Stomach (tissue), 9 donors: ENCODE measurements around the gene TGM2. TPM values are rescaled to one million over a fixed set of nuclear protein-coding genes. Genes with fewer than 3 reads are reported as not detected.

Experiments used
- DNase-seq, 2 donors: peaks; one replicate each; pipeline versions ENCODE4 v3.0.0 to v3.0.0-alpha.2; 2013 to 2019
- H3K27ac ChIP-seq, 5 donors: fragments of 200-600 bp in 4 of 5; sonication (generic) in 4 of 5; one replicate each; pipeline ENCODE4 v1.5.1; 2013 to 2019; ENCODE audit warnings: mild to moderate bottlenecking in 1 of 5, moderate library complexity in 1 of 5
- H3K27me3 ChIP-seq, 3 donors: fragments of 200-600 bp; sonication (generic); one replicate each; pipeline ENCODE4 v1.5.1; 2017 to 2019; ENCODE audit warnings: mixed run types in 1 of 3
- H3K36me3 ChIP-seq, 4 donors: fragments of 200-600 bp; sonication (generic); 1 replicate in 3 of 4; 2 replicates in 1 of 4; pipeline ENCODE4 v1.5.1; 2016 to 2019
- H3K4me1 ChIP-seq, 4 donors: fragments of 200-600 bp; sonication (generic); one replicate each; pipeline ENCODE4 v1.5.1; 2016 to 2019
- H3K4me3 ChIP-seq, 4 donors: fragments of 200-600 bp; sonication (generic) in 3 of 4; one replicate each; pipeline ENCODE4 v1.5.1; 2016 to 2019; ENCODE audit warnings: mild to moderate bottlenecking in 1 of 4
- H3K9me3 ChIP-seq, 4 donors: fragments of 200-600 bp; sonication (generic); one replicate each; pipeline ENCODE4 v1.5.1; 2016 to 2019
- EP300 ChIP-seq: sonication (generic); formaldehyde crosslinking; IDR thresholded peaks from one replicate; pipeline ENCODE4 v1.6.1; 2017; ENCODE audit warnings: antibody characterized with exemption
- POLR2A ChIP-seq, 4 donors: fragments of 450-650 bp; IDR thresholded peaks; one replicate each; pipeline ENCODE4 v1.6.1; 2016; ENCODE audit warnings: antibody characterized with exemption in 4 of 4, control low read depth in 2 of 4, mild to moderate bottlenecking in 1 of 4, moderate library complexity in 1 of 4
- POLR2AphosphoS5 ChIP-seq, 3 donors: sonication (generic); formaldehyde crosslinking; IDR thresholded peaks; one replicate each; pipeline ENCODE4 v1.6.1; 2016; ENCODE audit warnings: antibody characterized with exemption in 3 of 3
- WGBS, 5 donors: extraction: QIAGEN DNeasy Blood & Tissue Kit in 3 of 5; methylation state at CpG; one replicate each; pipeline versions ENCODE4 v1.1.5 to v1.1.7; 2013 to 2018; 5-methylcytosine and 5-hydroxymethylcytosine counted together
- intact Hi-C: fragments of 100-400 bp; cut with DNase I; formaldehyde crosslinking; loops from one replicate; pipeline ENCODE4 v1.15.1; 2023; ENCODE audit warnings: low total_unique reads
- polyA plus RNA-seq, 3 donors: library from polyadenylated mRNA; stranded (reverse); fragments of 200-250 nt; gene quantifications; one replicate each; pipeline ENCODE4 v1.2.3, GENCODE V29; 2013
- total RNA-seq, 5 donors: library from RNA; depleted of rRNA; stranded (reverse); fragments of >200 nt; gene quantifications; one replicate each; pipeline versions ENCODE4 v1.1.0 to v1.2.3, GENCODE V29; 2014 to 2016
- TF ChIP-seq, protein P1 (sequence below), 7 experiments: fragments of 450-650 bp in 4 of 7; fragments of 200-600 bp in 3 of 7; sonication (generic) in 3 of 7; IDR thresholded peaks; one replicate each; pipeline ENCODE4 v1.5.1; 2016 to 2019; ENCODE audit warnings: antibody characterized with exemption in 7 of 7, control low read depth in 2 of 7, mild to moderate bottlenecking in 1 of 7
- donor health status: healthy with polysubstance abuse.
- donor health status: Bipolar disorder and iron deficiency.
- donor health status: healthy.

The TGM2 gene
- total and polyA plus RNA-seq, 8 donors = 16.2 to 195 (median 33.3) TPM

DNA sequence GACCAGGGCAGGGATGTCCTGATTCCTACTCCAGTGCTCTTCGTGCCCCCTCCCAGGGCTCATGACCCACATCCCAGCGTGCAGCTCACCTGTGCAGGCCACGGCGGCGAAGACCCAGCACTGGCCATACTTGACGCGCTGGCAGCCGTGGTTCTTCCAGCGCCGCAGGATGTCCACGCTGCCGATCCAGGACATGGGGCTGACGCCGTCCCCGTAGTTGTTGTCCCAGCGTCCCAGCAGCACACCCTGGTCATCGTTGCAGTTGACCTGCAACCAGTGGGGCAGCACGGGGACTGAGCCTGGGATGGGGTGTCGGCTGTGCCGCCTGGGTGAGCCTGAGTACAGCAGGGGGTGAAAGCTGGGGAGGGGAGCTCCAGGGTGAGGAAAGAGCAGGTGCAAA is 18.4 kb downstream of the TGM2 start:
- H3K36me3 ChIP-seq = peaks cover 0 to 51% (median 37%) of the 10 kb centered on the region in 4 donors
- intact Hi-C loops = no loop called here
- TF ChIP-seq EP300 = no peak
- TF ChIP-seq POLR2AphosphoS5 (IDR thresholded peaks at IDR 0.05) = no peak
- no peak for TF ChIP-seq POLR2A (IDR thresholded peaks at IDR 0.05)
- TF ChIP-seq, protein P1, sequence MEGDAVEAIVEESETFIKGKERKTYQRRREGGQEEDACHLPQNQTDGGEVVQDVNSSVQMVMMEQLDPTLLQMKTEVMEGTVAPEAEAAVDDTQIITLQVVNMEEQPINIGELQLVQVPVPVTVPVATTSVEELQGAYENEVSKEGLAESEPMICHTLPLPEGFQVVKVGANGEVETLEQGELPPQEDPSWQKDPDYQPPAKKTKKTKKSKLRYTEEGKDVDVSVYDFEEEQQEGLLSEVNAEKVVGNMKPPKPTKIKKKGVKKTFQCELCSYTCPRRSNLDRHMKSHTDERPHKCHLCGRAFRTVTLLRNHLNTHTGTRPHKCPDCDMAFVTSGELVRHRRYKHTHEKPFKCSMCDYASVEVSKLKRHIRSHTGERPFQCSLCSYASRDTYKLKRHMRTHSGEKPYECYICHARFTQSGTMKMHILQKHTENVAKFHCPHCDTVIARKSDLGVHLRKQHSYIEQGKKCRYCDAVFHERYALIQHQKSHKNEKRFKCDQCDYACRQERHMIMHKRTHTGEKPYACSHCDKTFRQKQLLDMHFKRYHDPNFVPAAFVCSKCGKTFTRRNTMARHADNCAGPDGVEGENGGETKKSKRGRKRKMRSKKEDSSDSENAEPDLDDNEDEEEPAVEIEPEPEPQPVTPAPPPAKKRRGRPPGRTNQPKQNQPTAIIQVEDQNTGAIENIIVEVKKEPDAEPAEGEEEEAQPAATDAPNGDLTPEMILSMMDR (IDR thresholded peaks at IDR 0.05) = no peak
- no peak overlapping the region for H3K4me3 ChIP-seq
- no peaks in the 10 kb centered on the region for H3K27me3 ChIP-seq
- WGBS, 5 donors = 92 to 94% (median 93%) methylated on average over 18 to 20 of the region's 20 CpGs
- peaks cover 25 to 53% (median 36%) of the 10 kb centered on the region in 4 donors for H3K4me1 ChIP-seq
- no peak for DNase-seq
- H3K27ac ChIP-seq = no peak overlapping the region
- no peaks in the 10 kb centered on the region for H3K9me3 ChIP-seq

DNA sequence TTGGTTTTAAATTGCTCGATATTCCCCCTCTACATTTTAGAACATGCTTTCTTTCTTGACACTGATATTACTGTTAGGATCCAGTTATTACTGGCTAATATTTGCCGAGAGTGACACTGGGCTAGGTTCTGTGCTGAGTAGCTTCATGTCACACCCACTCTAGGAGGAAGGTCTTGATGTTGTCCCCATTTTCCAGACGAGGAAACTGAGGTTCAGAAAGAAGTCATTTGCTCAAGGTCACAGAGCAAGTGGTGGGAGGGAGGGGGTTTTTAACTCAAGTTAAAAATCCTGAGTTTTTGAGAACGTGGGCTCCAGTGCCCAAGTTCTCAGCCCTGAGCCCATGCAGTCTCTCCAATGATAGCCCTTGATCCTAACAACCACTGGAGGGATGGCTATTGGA is 18.9 kb downstream of the TGM2 start:
- intact Hi-C loops = no loop called here
- Histone ChIP-seq H3K27me3 (no peaks in the 10 kb centered on the region), H3K4me1 (peaks cover 21 to 49% (median 32%) of the 10 kb centered on the region in 4 donors), H3K27ac (no peak overlapping the region), H3K36me3 (peaks cover 0 to 55% (median 38%) of the 10 kb centered on the region in 4 donors), H3K4me3 (no peak overlapping the region), H3K9me3 (no peaks in the 10 kb centered on the region)
- DNase-seq = no peak
- 81 to 90% (median 89%) methylated on average over 4 of the region's 4 CpGs for WGBS, 5 donors
- TF ChIP-seq POLR2A (IDR thresholded peaks at IDR 0.05) (no peak), EP300 (no peak), POLR2AphosphoS5 (IDR thresholded peaks at IDR 0.05) (no peak)
- TF ChIP-seq, protein P1 (IDR thresholded peaks at IDR 0.05) = no peak

DNA sequence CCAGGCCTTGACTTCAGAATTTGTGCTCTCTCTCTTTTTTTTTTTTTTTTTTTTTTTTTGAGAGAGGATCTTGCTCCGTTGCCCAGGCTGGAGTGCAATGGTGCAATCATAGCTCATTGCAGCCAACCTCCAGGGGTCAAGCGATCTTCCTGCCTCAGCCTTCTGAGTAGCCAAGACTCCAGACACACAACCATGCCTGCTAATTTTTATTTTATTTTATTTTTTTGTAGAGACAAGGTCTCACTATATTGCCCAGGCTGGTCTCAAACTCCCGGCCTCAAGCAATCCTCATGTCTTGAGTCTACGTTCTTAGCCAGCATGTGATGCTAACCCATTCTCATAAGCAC is 19.4 kb downstream of the TGM2 start:
- intact Hi-C loops = no loop called here

DNA sequence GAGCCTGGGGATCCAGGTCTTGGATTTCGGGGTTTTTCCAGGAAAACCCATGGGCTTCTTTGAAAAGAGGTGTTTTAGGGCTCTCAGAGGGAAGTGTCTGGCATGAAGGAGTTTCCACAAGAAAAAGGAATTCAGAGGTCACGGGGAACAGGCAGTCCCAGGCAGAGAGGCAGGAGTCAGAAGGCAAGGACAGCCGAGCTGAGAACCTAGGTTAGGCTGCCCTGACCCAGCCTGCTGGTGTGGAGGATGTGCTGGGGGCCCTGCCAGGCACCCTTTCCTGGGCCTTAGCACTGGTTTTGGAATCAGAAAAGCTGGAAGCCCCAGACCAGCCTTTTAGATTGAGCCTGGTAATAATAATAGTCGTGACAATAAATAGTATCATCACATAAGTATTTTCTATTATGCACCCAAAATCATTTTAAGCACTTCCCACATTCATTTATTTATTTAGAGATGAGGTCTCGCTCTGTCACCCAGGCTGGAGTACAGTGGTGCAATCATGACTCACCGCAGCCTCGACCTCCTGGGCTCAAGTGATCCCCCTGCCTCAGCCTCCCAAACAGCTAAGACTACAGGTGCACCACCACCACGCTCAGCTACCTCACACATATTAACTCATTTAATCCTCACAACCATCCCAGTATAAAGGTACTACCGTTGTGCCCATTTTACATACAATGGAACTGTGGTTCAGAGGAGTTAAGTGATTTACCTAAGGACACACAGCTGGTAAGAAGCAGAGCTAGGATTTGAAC is 19.9 kb downstream of the TGM2 start:
- Histone ChIP-seq H3K36me3 (peaks cover 0 to 55% (median 37%) of the 10 kb centered on the region in 4 donors), H3K4me1 (peaks cover 22 to 43% (median 28%) of the 10 kb centered on the region in 4 donors), H3K4me3 (no peak overlapping the region), H3K27me3 (no peaks in the 10 kb centered on the region), H3K9me3 (no peaks in the 10 kb centered on the region), H3K27ac (peak overlapping the region in 4 of 5 donors; percentile 70 to 85 (median 82))
- intact Hi-C loops = no loop called here
- DNase-seq = no peak
- 65 to 81% (median 74%) methylated on average over 9 of the region's 9 CpGs for WGBS, 5 donors
- TF ChIP-seq POLR2A (IDR thresholded peaks at IDR 0.05) (no peak), EP300 (no peak), POLR2AphosphoS5 (IDR thresholded peaks at IDR 0.05) (peak in 1 of 3 donors; percentile 35)
- TF ChIP-seq, protein P1 (IDR thresholded peaks at IDR 0.05) = no peak

More for the DNA sequence above, 19.4 kb downstream of the TGM2 start:
- DNase-seq = no peak
- Histone ChIP-seq H3K27me3 (no peaks in the 10 kb centered on the region), H3K27ac (peak overlapping the region in 2 of 5 donors; percentile 78 to 85), H3K4me1 (peaks cover 21 to 44% (median 29%) of the 10 kb centered on the region in 4 donors), H3K36me3 (peaks cover 0 to 56% (median 38%) of the 10 kb centered on the region in 4 donors), H3K4me3 (no peak overlapping the region), H3K9me3 (no peaks in the 10 kb centered on the region)
- WGBS, 5 donors = 92 to 96% (median 94%) methylated on average over 4 of the region's 4 CpGs
- no peak for TF ChIP-seq POLR2A (IDR thresholded peaks at IDR 0.05)
- TF ChIP-seq, protein P1 (IDR thresholded peaks at IDR 0.05) = no peak
